ENCODE measurements around the gene TMEM221.

DNA sequence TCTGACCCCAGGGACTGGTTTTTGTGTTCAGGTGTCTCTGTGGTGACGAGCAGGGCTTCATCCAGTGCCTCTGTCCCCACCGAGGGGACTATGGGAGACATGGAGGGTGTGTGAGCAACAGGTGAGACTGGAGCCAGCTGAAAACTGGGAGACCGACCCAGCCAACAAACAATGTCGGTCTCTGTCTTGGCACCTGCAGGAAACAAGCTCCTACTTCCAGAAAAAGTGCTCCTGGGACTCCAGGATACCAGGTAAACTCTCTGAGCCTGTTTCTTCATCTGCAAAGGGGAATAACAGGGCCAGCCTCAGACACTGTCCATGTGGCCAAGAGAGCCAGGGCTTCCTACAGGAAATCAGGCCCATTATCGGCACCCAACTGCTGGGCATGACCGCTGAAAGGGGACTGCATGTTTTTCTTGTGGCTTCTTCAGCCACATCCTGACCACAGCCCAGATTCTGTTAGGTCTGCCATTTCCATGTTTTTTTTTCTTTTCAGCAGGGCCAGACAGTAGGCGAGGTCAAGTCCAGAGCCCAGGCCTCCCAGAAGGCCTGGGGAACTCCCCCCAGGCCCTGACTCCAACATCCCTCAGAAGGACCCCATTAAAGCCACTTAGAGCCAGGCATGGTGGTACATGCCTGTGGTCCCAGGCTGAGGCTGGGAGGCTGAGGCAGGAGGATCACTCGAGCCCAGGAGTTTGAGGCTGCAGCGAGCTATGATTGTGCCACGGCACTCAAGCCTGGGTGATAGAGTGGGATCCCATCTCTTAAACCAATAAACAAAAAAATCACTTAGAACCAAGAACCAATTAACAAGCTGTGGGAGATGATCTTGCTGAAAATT, 42.2 kb downstream of the TMEM221 start:
- TF ChIP-seq POLR2AphosphoS5 (IDR thresholded peaks at IDR 0.05) (no peak), POLR2A (IDR thresholded peaks at IDR 0.05) (no peak), EP300 (IDR thresholded peaks at IDR 0.05) (no peak)
- TF ChIP-seq, protein P1, sequence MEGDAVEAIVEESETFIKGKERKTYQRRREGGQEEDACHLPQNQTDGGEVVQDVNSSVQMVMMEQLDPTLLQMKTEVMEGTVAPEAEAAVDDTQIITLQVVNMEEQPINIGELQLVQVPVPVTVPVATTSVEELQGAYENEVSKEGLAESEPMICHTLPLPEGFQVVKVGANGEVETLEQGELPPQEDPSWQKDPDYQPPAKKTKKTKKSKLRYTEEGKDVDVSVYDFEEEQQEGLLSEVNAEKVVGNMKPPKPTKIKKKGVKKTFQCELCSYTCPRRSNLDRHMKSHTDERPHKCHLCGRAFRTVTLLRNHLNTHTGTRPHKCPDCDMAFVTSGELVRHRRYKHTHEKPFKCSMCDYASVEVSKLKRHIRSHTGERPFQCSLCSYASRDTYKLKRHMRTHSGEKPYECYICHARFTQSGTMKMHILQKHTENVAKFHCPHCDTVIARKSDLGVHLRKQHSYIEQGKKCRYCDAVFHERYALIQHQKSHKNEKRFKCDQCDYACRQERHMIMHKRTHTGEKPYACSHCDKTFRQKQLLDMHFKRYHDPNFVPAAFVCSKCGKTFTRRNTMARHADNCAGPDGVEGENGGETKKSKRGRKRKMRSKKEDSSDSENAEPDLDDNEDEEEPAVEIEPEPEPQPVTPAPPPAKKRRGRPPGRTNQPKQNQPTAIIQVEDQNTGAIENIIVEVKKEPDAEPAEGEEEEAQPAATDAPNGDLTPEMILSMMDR (IDR thresholded peaks at IDR 0.05) = no peak

All from suprapubic skin (tissue), 4 donors.